HepG2 (cell line): ENCODE results near the gene PPM1G. TPM values are rescaled to one million over a fixed set of nuclear protein-coding genes. Genes with fewer than 3 reads are reported as not detected.
A peak's percentile ranks its signal among the peaks of the same experiment; 100 is the strongest.

Experiments used
- ARID3A ChIP-seq: IDR thresholded peaks from 2 replicates; pipeline ENCODE4 v1.6.1; 2012; ENCODE audit warnings: low read depth, low read length, improper control_type of control experiment
- HOXA7 ChIP-seq: sonication (generic); formaldehyde crosslinking; IDR thresholded peaks from 2 replicates; pipeline ENCODE4 v1.8.1; 2022; ENCODE audit warnings: mild to moderate bottlenecking, missing genetic modification reagents, moderate library complexity
- KLF16 ChIP-seq, 2 experiments: sonication (generic) in 1 of 2; formaldehyde crosslinking in 1 of 2; IDR thresholded peaks; 2 replicates each; pipeline versions ENCODE4 v1.6.1 to v1.8.0; 2016 to 2023; ENCODE audit warnings: missing genetic modification reagents in 2 of 2, missing compliant biosample characterization in 1 of 2
- NPAS2 ChIP-seq: sonication (generic); formaldehyde crosslinking; IDR thresholded peaks from 2 replicates; pipeline ENCODE4 v1.8.0; 2022; ENCODE audit warnings: mild to moderate bottlenecking, missing genetic modification reagents, borderline replicate concordance
- RXRA ChIP-seq: sonication (generic); formaldehyde crosslinking; IDR thresholded peaks from 2 replicates; pipeline ENCODE4 v1.5.1; 2020; ENCODE audit warnings: missing genetic modification reagents
- SCMH1 ChIP-seq: sonication (generic); formaldehyde crosslinking; IDR thresholded peaks from 2 replicates; pipeline ENCODE4 v1.9.0; 2021; ENCODE audit warnings: missing genetic modification reagents, mild to moderate bottlenecking, borderline replicate concordance
- STAT5B ChIP-seq: sonication (generic); formaldehyde crosslinking; IDR thresholded peaks from 2 replicates; pipeline ENCODE4 v1.4.0; 2020; ENCODE audit warnings: missing genetic modification reagents
- TEAD3 ChIP-seq: optimal IDR thresholded peaks from 2 replicates; pipeline ENCODE3; 2016; ENCODE audit warnings: borderline replicate concordance
- TP53 ChIP-seq: sonication (generic); formaldehyde crosslinking; conservative IDR thresholded peaks from 2 replicates; pipeline ENCODE4 v1.4.0; 2020; ENCODE audit warnings: missing genetic modification reagents
- ZKSCAN1 ChIP-seq: fragments of 150-350 bp; IDR thresholded peaks from 2 replicates; pipeline ENCODE4 v1.6.1; 2014; ENCODE audit warnings: low read length
- ZNF329 ChIP-seq: sonication (generic); formaldehyde crosslinking; IDR thresholded peaks from 2 replicates; pipeline ENCODE4 v1.9.0; 2021; ENCODE audit warnings: low read depth, mild to moderate bottlenecking, missing genetic modification reagents
- ZNF484 ChIP-seq: sonication (generic); formaldehyde crosslinking; IDR thresholded peaks from 2 replicates; pipeline ENCODE4 v1.5.1; 2020; ENCODE audit warnings: mild to moderate bottlenecking, low read depth, missing genetic modification reagents, borderline replicate concordance
- ZNF543 ChIP-seq: sonication (generic); formaldehyde crosslinking; IDR thresholded peaks from 2 replicates; pipeline ENCODE4 v1.4.0; 2020; ENCODE audit warnings: mild to moderate bottlenecking, missing genetic modification reagents
- ZNF776 ChIP-seq: sonication (generic); formaldehyde crosslinking; IDR thresholded peaks from 2 replicates; pipeline ENCODE4 v1.4.0; 2020; ENCODE audit warnings: mild to moderate bottlenecking, missing genetic modification reagents
- ZNF883 ChIP-seq: sonication (generic); formaldehyde crosslinking; IDR thresholded peaks from 2 replicates; pipeline ENCODE4 v1.5.1; 2020; ENCODE audit warnings: mild to moderate bottlenecking, missing genetic modification reagents; ENCODE audit errors: not compliant biosample characterization
- polyA plus RNA-seq, 8 experiments: library from polyadenylated mRNA; depleted of rRNA in 3 of 8; stranded (reverse) in 7 of 8; unstranded in 1 of 8; fragments of >200 nt; fragmentation: Illumina TruSeq in 4 of 8; extraction: Trizol in 4 of 8; gene quantifications; 2 replicates each; pipeline versions ENCODE4 v1.2.1 to v1.2.3, GENCODE V29; 2011 to 2016; ENCODE audit warnings: low read depth in 4 of 8, missing spikeins in 1 of 8, mixed read lengths in 1 of 8; ENCODE audit not compliant: insufficient read depth in 1 of 8
- total RNA-seq, 5 experiments: library from RNA; depleted of rRNA; stranded (reverse); fragments of >200 nt; fragmentation: Illumina TruSeq; extraction: Trizol; gene quantifications; 2 replicates each; pipeline ENCODE4 v1.2.3, GENCODE V29; 2016; ENCODE audit warnings: low read depth in 1 of 5
- TF ChIP-seq, protein P1 (sequence below): sonication (generic); formaldehyde crosslinking; IDR thresholded peaks from 2 replicates; pipeline ENCODE4 v1.5.0; 2020; ENCODE audit warnings: missing genetic modification reagents, mild to moderate bottlenecking, borderline replicate concordance
- TF ChIP-seq, protein P2 (sequence below): sonication (generic); formaldehyde crosslinking; IDR thresholded peaks from 2 replicates; pipeline ENCODE4 v1.4.0; 2020; ENCODE audit warnings: missing genetic modification reagents, low read depth, mild to moderate bottlenecking, borderline replicate concordance
- TF ChIP-seq, protein P3 (sequence below): sonication (generic); formaldehyde crosslinking; IDR thresholded peaks from 2 replicates; pipeline ENCODE4 v1.4.0; 2020; ENCODE audit warnings: missing genetic modification reagents

The PPM1G gene
- total and polyA plus RNA-seq, 2 of the 13 experiments (the other 11 are each of a cell fraction or from before 2014, with no cell fraction given) = 58.2 to 213 TPM

- TF ChIP-seq SCMH1 (CRISPR knock-in tag) (no peak), ZNF329 (no peak), KLF16 (CRISPR knock-in tag; IDR thresholded peaks at IDR 0.05) (no peak), ZKSCAN1 (no peak), NPAS2 (CRISPR knock-in tag) (no peak), ARID3A (no peak; the same call in 1 of the 2 replicates), HOXA7 (no peak), ZNF543 (CRISPR knock-in tag) (peak; percentile 61), ZNF484 (CRISPR knock-in tag) (no peak), ZNF776 (CRISPR knock-in tag) (no peak), TEAD3 (peak; percentile 92), RXRA (CRISPR knock-in tag) (peak; percentile 51; the same call in 1 of the 2 replicates), STAT5B (CRISPR knock-in tag) (no peak), TP53 (no peak), ZNF883 (CRISPR knock-in tag) (no peak)
- TF ChIP-seq, protein P1, sequence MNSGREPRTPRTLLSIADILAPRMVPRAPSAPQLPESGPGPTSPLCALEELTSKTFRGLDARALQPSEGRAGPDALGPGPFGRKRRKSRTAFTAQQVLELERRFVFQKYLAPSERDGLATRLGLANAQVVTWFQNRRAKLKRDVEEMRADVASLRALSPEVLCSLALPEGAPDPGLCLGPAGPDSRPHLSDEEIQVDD (CRISPR knock-in tag) = no peak
- TF ChIP-seq, protein P2, sequence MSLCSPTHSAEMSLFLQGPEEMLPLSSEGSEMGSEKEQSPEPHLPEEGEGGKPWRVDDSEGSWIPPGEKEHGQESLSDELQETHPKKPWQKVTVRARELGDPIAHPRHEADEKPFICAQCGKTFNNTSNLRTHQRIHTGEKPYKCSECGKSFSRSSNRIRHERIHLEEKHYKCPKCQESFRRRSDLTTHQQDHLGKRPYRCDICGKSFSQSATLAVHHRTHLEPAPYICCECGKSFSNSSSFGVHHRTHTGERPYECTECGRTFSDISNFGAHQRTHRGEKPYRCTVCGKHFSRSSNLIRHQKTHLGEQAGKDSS (CRISPR knock-in tag) = peak; percentile 11; the same call in 1 of the 2 replicates
- TF ChIP-seq, protein P3, sequence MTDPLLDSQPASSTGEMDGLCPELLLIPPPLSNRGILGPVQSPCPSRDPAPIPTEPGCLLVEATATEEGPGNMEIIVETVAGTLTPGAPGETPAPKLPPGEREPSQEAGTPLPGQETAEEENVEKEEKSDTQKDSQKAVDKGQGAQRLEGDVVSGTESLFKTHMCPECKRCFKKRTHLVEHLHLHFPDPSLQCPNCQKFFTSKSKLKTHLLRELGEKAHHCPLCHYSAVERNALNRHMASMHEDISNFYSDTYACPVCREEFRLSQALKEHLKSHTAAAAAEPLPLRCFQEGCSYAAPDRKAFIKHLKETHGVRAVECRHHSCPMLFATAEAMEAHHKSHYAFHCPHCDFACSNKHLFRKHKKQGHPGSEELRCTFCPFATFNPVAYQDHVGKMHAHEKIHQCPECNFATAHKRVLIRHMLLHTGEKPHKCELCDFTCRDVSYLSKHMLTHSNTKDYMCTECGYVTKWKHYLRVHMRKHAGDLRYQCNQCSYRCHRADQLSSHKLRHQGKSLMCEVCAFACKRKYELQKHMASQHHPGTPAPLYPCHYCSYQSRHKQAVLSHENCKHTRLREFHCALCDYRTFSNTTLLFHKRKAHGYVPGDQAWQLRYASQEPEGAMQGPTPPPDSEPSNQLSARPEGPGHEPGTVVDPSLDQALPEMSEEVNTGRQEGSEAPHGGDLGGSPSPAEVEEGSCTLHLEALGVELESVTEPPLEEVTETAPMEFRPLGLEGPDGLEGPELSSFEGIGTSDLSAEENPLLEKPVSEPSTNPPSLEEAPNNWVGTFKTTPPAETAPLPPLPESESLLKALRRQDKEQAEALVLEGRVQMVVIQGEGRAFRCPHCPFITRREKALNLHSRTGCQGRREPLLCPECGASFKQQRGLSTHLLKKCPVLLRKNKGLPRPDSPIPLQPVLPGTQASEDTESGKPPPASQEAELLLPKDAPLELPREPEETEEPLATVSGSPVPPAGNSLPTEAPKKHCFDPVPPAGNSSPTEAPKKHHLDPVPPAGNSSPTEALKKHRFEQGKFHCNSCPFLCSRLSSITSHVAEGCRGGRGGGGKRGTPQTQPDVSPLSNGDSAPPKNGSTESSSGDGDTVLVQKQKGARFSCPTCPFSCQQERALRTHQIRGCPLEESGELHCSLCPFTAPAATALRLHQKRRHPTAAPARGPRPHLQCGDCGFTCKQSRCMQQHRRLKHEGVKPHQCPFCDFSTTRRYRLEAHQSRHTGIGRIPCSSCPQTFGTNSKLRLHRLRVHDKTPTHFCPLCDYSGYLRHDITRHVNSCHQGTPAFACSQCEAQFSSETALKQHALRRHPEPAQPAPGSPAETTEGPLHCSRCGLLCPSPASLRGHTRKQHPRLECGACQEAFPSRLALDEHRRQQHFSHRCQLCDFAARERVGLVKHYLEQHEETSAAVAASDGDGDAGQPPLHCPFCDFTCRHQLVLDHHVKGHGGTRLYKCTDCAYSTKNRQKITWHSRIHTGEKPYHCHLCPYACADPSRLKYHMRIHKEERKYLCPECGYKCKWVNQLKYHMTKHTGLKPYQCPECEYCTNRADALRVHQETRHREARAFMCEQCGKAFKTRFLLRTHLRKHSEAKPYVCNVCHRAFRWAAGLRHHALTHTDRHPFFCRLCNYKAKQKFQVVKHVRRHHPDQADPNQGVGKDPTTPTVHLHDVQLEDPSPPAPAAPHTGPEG = no peak
These were observed 55.4 kb downstream of the PPM1G start (continued) for GRCh38 chr2:27353762-27354596.
